Measurements from ENCODE around the gene FAM240A.

Gene FAM240A

GRCh38 chr3:46673151-46674030, 61.1 kb downstream of the FAM240A start:
- TF ChIP-seq CTCF (IDR thresholded peaks at IDR 0.05; ENCODE audit: control insufficient read depth, insufficient read depth, low read depth, low read length, missing control alignments): no peak
- no peak overlapping the region for H3K4me3 ChIP-seq (ENCODE audit: control insufficient read depth, low read depth, low read length)
- no peak for DNase-seq (ENCODE audit: low read depth)

GRCh38 chr3:46674031-46674845, 61.9 kb downstream of the FAM240A start:
- peak; percentile 16 for TF ChIP-seq CTCF (IDR thresholded peaks at IDR 0.05; ENCODE audit: control insufficient read depth, insufficient read depth, low read depth, low read length, missing control alignments)
- no peak for DNase-seq (ENCODE audit: low read depth)
- no peak overlapping the region for H3K4me3 ChIP-seq (ENCODE audit: control insufficient read depth, low read depth, low read length)

- H3K4me3 ChIP-seq (ENCODE audit: control insufficient read depth, low read depth, low read length): no peak overlapping the region
- no peak for TF ChIP-seq CTCF (IDR thresholded peaks at IDR 0.05; ENCODE audit: control insufficient read depth, insufficient read depth, low read depth, low read length, missing control alignments)
- DNase-seq (ENCODE audit: low read depth): no peak
Observed at GRCh38 chr3:46675426-46675825, 63.1 kb downstream of the FAM240A start.
